Subcutaneous abdominal adipose tissue (tissue), 5 donors: ENCODE results near the gene PKP1.

ENCODE experiments used
- H3K27ac ChIP-seq: one replicate; pipeline ENCODE4 v1.7.0; 2013; ENCODE audit warnings: low read depth, mild to moderate bottlenecking, inconsistent platforms, low read length, moderate library complexity
- H3K27me3 ChIP-seq, 5 donors: one replicate each; pipeline ENCODE4 v1.7.0; 2013; ENCODE audit warnings: low read length in 5 of 5, inconsistent platforms in 1 of 5; ENCODE audit not compliant: control insufficient read depth in 5 of 5, insufficient read depth in 4 of 5
- H3K36me3 ChIP-seq, 5 donors: one replicate each; pipeline ENCODE4 v1.7.0; 2013; ENCODE audit warnings: low read length in 5 of 5; ENCODE audit not compliant: control insufficient read depth in 5 of 5, insufficient read depth in 5 of 5
- H3K4me1 ChIP-seq, 5 donors: one replicate each; pipeline ENCODE4 v1.7.0; 2013; ENCODE audit warnings: low read length in 5 of 5, mild to moderate bottlenecking in 3 of 5, moderate library complexity in 1 of 5; ENCODE audit not compliant: control insufficient read depth in 5 of 5, insufficient read depth in 5 of 5
- H3K4me3 ChIP-seq, 5 donors: one replicate each; pipeline ENCODE4 v1.7.0; 2013; ENCODE audit warnings: low read length in 5 of 5, low read depth in 1 of 5
- H3K9ac ChIP-seq, 5 donors: one replicate each; pipeline ENCODE4 v1.7.0; 2013; ENCODE audit warnings: low read length in 5 of 5, mild to moderate bottlenecking in 4 of 5, moderate library complexity in 3 of 5
- H3K9me3 ChIP-seq, 5 donors: one replicate each; pipeline ENCODE4 v1.7.0; 2013; ENCODE audit warnings: low read length in 5 of 5; ENCODE audit not compliant: control insufficient read depth in 5 of 5
- donor health status: healthy.
- donor health status: healthy.
- donor health status: healthy.
- donor health status: healthy.
- donor health status: healthy.

The PKP1 gene

DNA sequence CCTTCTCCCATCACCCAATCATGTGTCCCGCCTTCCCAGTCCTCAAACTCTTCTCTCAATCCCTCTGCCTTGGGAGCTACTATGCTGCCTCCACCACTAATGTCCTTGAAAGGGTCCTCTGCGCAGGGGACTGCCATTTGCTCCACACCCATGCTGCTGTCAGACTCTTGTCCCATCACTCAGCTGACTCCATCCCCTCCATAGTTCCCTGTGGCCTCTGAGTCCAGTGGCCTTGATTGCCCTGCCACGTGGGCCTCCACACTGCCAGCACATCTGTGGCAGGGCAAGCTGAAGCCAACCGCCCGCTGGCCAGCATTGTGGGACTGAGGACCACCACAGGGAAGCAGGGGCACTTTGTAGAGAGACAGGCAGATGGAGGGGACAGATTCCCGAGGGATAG lies 95.5 kb downstream of the PKP1 start:
- Histone ChIP-seq H3K4me1 (peaks cover 0 to 1% (median 0%) of the 10 kb centered on the region in 5 donors), H3K9ac (no peak overlapping the region), H3K36me3 (no peaks in the 10 kb centered on the region), H3K4me3 (no peak overlapping the region), H3K9me3 (no peaks in the 10 kb centered on the region), H3K27ac (no peak overlapping the region), H3K27me3 (peaks cover 0 to 40% (median 21%) of the 10 kb centered on the region in 5 donors)

DNA sequence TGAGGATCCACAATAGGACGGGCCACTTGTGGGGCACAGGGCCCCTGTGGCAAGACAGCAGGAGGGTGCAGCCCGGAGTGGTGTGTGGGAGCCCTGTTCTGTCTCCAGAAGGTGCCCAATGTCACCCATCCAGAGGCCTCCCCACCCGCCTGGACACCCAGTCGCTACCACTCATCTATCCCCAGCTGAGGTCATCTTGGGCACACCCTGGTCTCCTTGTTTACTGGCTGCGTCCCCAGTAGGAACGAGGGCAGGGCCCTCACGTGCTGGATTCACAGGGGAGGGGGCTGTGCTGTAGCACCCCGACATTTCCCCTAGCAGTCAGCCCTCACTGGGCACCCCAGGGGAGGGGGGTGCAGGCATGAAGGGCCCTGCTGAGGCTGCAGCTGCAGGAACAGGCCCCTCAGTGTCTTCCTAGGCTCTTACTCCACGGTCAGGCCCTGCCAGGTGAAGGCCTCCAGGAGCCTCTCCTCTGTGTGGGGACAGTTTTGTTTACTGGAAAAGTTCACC lies 96.5 kb downstream of the PKP1 start:
- H3K9me3 ChIP-seq, result no peaks in the 10 kb centered on the region
- peaks cover 0 to 40% (median 24%) of the 10 kb centered on the region in 5 donors for H3K27me3 ChIP-seq
- no peak overlapping the region for H3K4me3 ChIP-seq
- no peaks in the 10 kb centered on the region for H3K4me1 ChIP-seq
- H3K27ac ChIP-seq, result no peak overlapping the region
- no peak overlapping the region for H3K9ac ChIP-seq
- H3K36me3 ChIP-seq, result no peaks in the 10 kb centered on the region

DNA sequence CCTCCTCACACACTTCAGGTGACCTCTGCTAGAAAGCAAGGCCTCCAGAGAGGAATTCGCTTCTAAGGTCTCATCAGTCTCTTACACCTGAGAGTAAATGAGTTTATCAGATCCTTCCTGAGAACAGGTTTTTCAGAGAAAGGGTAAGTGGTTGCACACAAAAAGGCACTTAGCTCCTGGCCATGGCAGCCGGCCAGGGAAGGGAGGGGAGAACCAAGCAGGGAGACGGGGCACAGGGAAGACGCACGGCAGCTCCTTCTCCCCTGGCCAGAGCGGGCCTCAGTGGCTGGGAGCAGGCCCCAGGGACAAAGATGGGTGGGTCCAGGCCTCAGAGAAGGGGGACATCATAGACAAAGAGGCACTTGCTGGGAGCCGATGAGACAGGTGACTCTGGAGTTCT lies 97.8 kb downstream of the PKP1 start:
- Histone ChIP-seq H3K4me1 (no peaks in the 10 kb centered on the region), H3K27ac (no peak overlapping the region), H3K9ac (no peak overlapping the region), H3K4me3 (no peak overlapping the region), H3K36me3 (no peaks in the 10 kb centered on the region), H3K9me3 (no peaks in the 10 kb centered on the region), H3K27me3 (peaks cover 3 to 30% (median 21%) of the 10 kb centered on the region in 5 donors)
